H9 (cell line): ENCODE data around the gene TUT7. TPM values are rescaled to one million over a fixed set of nuclear protein-coding genes. Genes with fewer than 3 reads are reported as not detected.

Experiments used
- DNase-seq: peaks from one replicate; pipeline ENCODE4 v3.0.0-alpha.2; 2017
- H2AFZ ChIP-seq: one replicate; pipeline ENCODE4 v1.6.1; 2013; ENCODE audit warnings: mild to moderate bottlenecking, low read length, control low read depth, moderate library complexity
- H2AK5ac ChIP-seq: 2 replicates; pipeline ENCODE4 v1.6.1; 2013; ENCODE audit warnings: low read length, control low read depth, mixed read lengths; ENCODE audit not compliant: insufficient read length
- H2BK120ac ChIP-seq: one replicate; pipeline ENCODE4 v1.6.1; 2013; ENCODE audit warnings: low read depth, mild to moderate bottlenecking, low read length, control low read depth, inconsistent platforms; ENCODE audit not compliant: poor library complexity, severe bottlenecking
- H2BK12ac ChIP-seq: 2 replicates; pipeline ENCODE4 v1.6.1; 2013; ENCODE audit warnings: low read length, control low read depth, mixed read lengths, low read depth; ENCODE audit not compliant: insufficient read length
- H2BK15ac ChIP-seq: 2 replicates; pipeline ENCODE4 v1.6.1; 2013; ENCODE audit warnings: low read depth, low read length, control low read depth
- H2BK20ac ChIP-seq: one replicate; pipeline ENCODE4 v1.6.1; 2013; ENCODE audit warnings: low read depth, mild to moderate bottlenecking, low read length, control low read depth, inconsistent platforms; ENCODE audit not compliant: poor library complexity, severe bottlenecking
- H2BK5ac ChIP-seq: 2 replicates; pipeline ENCODE4 v1.6.1; 2013; ENCODE audit warnings: low read length, control low read depth, mixed read lengths; ENCODE audit not compliant: insufficient read length
- H3K14ac ChIP-seq: 2 replicates; pipeline ENCODE4 v1.6.1; 2013; ENCODE audit warnings: low read length, control low read depth; ENCODE audit not compliant: insufficient read depth
- H3K18ac ChIP-seq: 2 replicates; pipeline ENCODE4 v1.6.1; 2013; ENCODE audit warnings: low read depth, mild to moderate bottlenecking, mixed read lengths, low read length, control low read depth; ENCODE audit not compliant: insufficient read length
- H3K23ac ChIP-seq: 2 replicates; pipeline ENCODE4 v1.6.1; 2013; ENCODE audit warnings: low read length, control low read depth, mixed read lengths, low read depth; ENCODE audit not compliant: insufficient read length
- H3K23me2 ChIP-seq: 2 replicates; pipeline ENCODE4 v1.6.1; 2013; ENCODE audit warnings: low read depth, mild to moderate bottlenecking, mixed read lengths, low read length, control low read depth; ENCODE audit not compliant: insufficient read length, poor library complexity, severe bottlenecking
- H3K27ac ChIP-seq: 2 replicates; pipeline ENCODE4 v1.5.1; 2013; ENCODE audit warnings: low read length, control low read depth, mixed read lengths, low read depth; ENCODE audit not compliant: insufficient read length
- H3K27me3 ChIP-seq: 2 replicates; pipeline ENCODE4 v1.6.1; 2013; ENCODE audit warnings: low read length, control low read depth, inconsistent platforms; ENCODE audit not compliant: insufficient read depth
- H3K4ac ChIP-seq: 2 replicates; pipeline ENCODE4 v1.6.1; 2013; ENCODE audit warnings: low read depth, mild to moderate bottlenecking, control low read depth, inconsistent platforms, low read length, moderate library complexity
- H3K4me1 ChIP-seq: 2 replicates; pipeline ENCODE4 v1.6.1; 2013; ENCODE audit warnings: low read length, control low read depth, inconsistent platforms; ENCODE audit not compliant: insufficient read depth
- H3K4me2 ChIP-seq: 2 replicates; pipeline ENCODE4 v1.6.1; 2013; ENCODE audit warnings: low read length, control low read depth, mixed read lengths; ENCODE audit not compliant: insufficient read length, insufficient read depth
- H3K56ac ChIP-seq: 2 replicates; pipeline ENCODE4 v1.6.1; 2013; ENCODE audit warnings: low read depth, mild to moderate bottlenecking, mixed read lengths, low read length, control low read depth; ENCODE audit not compliant: insufficient read length
- H3K79me1 ChIP-seq: 2 replicates; pipeline ENCODE4 v1.6.1; 2013; ENCODE audit warnings: low read depth, mild to moderate bottlenecking, moderate library complexity, low read length, control low read depth, inconsistent platforms; ENCODE audit not compliant: insufficient read depth, poor library complexity, severe bottlenecking
- H3K79me2 ChIP-seq: 2 replicates; pipeline ENCODE4 v1.6.1; 2013; ENCODE audit warnings: low read length, control low read depth, inconsistent platforms; ENCODE audit not compliant: insufficient read depth
- H3K9ac ChIP-seq: 2 replicates; pipeline ENCODE4 v1.6.1; 2013; ENCODE audit warnings: low read length, control low read depth, mixed read lengths; ENCODE audit not compliant: insufficient read length; ENCODE audit errors: extremely low read depth
- H3K9me3 ChIP-seq: one replicate; pipeline ENCODE4 v1.6.1; 2013; ENCODE audit warnings: low read depth, low read length, inconsistent platforms; ENCODE audit not compliant: control insufficient read depth
- H3T11ph ChIP-seq: one replicate; pipeline ENCODE4 v1.6.1; 2013; ENCODE audit warnings: mild to moderate bottlenecking, low read length, control low read depth, inconsistent platforms
- H4K20me1 ChIP-seq: one replicate; pipeline ENCODE4 v1.6.1; 2013; ENCODE audit not compliant: control insufficient read depth, insufficient read length, insufficient read depth
- H4K5ac ChIP-seq: 2 replicates; pipeline ENCODE4 v1.6.1; 2013; ENCODE audit warnings: low read depth, mild to moderate bottlenecking, mixed read lengths, low read length, control low read depth; ENCODE audit not compliant: insufficient read length
- H4K8ac ChIP-seq: replicated peaks from 2 replicates; pipeline ENCODE4 v1.6.1; 2013; ENCODE audit warnings: low read length, control low read depth, mixed read lengths, low read depth; ENCODE audit not compliant: insufficient read length
- H4K91ac ChIP-seq: 2 replicates; pipeline ENCODE4 v1.6.1; 2013; ENCODE audit warnings: low read depth, mild to moderate bottlenecking, moderate library complexity, mixed read lengths, low read length, control low read depth; ENCODE audit not compliant: insufficient read length
- H3K27ac Mint-ChIP-seq, 3 experiments: 2 replicates in 2 of 3; 3 replicates in 1 of 3; pipeline ENCODE4 v1.8.0; 2020 to 2021; ENCODE audit warnings: mixed read lengths in 3 of 3, mild to moderate bottlenecking in 1 of 3, moderate library complexity in 1 of 3
- H3K27me3 Mint-ChIP-seq: 2 replicates; pipeline ENCODE4 v1.8.0; 2021; ENCODE audit warnings: low read depth, mild to moderate bottlenecking, moderate library complexity, mixed read lengths
- H3K36me3 Mint-ChIP-seq, 3 experiments: 2 replicates in 2 of 3; 3 replicates in 1 of 3; pipeline ENCODE4 v1.8.0; 2020 to 2021; ENCODE audit warnings: low read depth in 3 of 3, mixed read lengths in 3 of 3; ENCODE audit not compliant: insufficient read depth in 1 of 3
- H3K4me1 Mint-ChIP-seq, 2 experiments: 2 replicates each; pipeline ENCODE4 v1.8.0; 2020; ENCODE audit warnings: mixed read lengths in 2 of 2
- H3K4me3 Mint-ChIP-seq, 2 experiments: 2 replicates in 1 of 2; 3 replicates in 1 of 2; pipeline ENCODE4 v1.8.0; 2020 to 2021; ENCODE audit warnings: mild to moderate bottlenecking in 2 of 2, mixed read lengths in 2 of 2, moderate library complexity in 1 of 2
- H3K9me3 Mint-ChIP-seq, 2 experiments: 2 replicates in 1 of 2; 3 replicates in 1 of 2; pipeline ENCODE4 v1.8.0; 2020; ENCODE audit warnings: mild to moderate bottlenecking in 2 of 2, mixed read lengths in 2 of 2, moderate library complexity in 1 of 2
- WGBS: extraction: QIAGEN DNeasy Blood & Tissue Kit; methylation state at CpG from one replicate; pipeline ENCODE4 v1.1.7; 2013; ENCODE audit warnings: missing lambda C conversion rate, low lambda C conversion rate, mixed read lengths; ENCODE audit not compliant: insufficient read length; ENCODE audit errors: extremely low coverage; 5-methylcytosine and 5-hydroxymethylcytosine counted together
- total RNA-seq: library from RNA; stranded (reverse); gene quantifications from 2 replicates; pipeline ENCODE4 v1.2.1, GENCODE V29; 2021
- TF ChIP-seq, protein P1 (sequence below): fragments of 200-600 bp; sonication (generic); conservative IDR thresholded peaks from 3 replicates; pipeline ENCODE4 v1.8.0; 2021; ENCODE audit warnings: antibody characterized with exemption, mild to moderate bottlenecking

TUT7 gene
- total RNA-seq, 1 experiment from 2014 or later, result 23.1 TPM

DNA sequence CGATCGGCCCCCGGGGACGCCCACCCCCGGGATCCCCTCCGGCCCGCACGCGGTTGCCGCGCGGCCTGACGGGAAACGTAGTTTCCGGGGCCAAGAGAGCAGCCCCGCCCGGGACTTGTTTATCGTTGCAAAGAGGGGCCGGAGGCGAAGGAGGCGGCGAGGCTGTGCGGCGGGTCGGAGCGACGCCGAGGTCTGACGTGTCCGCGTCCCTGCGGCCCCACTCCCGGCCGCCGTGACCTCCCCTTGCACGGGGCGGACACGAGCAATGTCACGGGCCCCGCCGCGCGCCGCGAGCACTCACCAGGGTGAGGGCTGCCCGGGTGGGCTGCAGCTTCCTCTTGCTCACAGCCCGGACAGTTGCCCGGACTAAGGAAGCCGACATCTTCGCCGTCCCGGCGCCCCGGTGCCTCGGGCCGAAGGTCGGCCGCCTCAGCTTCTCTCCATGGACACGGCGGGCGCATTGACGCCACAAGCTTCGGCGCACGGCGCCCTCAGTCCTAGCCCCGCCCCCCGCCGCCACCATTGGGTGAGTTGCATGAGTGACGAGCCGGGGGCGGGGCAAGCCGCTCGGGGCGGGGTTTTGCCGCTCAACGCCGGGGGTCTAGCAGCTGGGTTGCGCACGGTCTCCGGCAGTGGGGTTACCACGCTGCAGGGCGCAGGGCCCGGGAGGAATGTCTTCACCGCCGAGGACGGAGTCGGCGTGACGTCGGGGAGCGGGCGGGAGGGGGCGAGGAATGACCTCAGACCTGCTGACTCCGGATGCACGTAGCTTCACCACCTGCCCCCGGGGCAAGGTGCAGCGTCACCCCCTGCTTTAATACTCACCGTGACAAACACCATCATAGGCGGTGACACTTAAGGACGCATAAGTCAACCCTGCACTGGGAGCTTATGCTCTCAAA, 71.9 kb downstream of the TUT7 start, which contains the start of gene ISCA1:
TSS of gene ISCA1 (minus strand) at position 462 of the 902 bp plus-strand sequence. CDS start at position 382, 80 bp downstream.
- no peak within 1 kb of the TSS for H4K91ac ChIP-seq
- no peak within 1 kb of the TSS for H2BK20ac ChIP-seq
- Mint-ChIP-seq H3K4me1 (peaks cover 27 to 29% of the 10 kb centered on the region in 2 experiments), H3K9me3 (no peaks in the 10 kb centered on the region), H3K4me3 (peak within 1 kb of the TSS; percentile 88 to 95), H3K27me3 (peaks cover 9% of the 10 kb centered on the region), H3K27ac (peak within 1 kb of the TSS; percentile 89 to 98 (median 97)), H3K36me3 (peaks cover 5 to 14% (median 12%) of the 10 kb centered on the region in 3 experiments; a peak in 5 of 7 replicates)
- no peak within 1 kb of the TSS for H2BK12ac ChIP-seq
- no CpG with 5 or more reads among the region's 101 CpGs for WGBS
- TF ChIP-seq, protein P1, sequence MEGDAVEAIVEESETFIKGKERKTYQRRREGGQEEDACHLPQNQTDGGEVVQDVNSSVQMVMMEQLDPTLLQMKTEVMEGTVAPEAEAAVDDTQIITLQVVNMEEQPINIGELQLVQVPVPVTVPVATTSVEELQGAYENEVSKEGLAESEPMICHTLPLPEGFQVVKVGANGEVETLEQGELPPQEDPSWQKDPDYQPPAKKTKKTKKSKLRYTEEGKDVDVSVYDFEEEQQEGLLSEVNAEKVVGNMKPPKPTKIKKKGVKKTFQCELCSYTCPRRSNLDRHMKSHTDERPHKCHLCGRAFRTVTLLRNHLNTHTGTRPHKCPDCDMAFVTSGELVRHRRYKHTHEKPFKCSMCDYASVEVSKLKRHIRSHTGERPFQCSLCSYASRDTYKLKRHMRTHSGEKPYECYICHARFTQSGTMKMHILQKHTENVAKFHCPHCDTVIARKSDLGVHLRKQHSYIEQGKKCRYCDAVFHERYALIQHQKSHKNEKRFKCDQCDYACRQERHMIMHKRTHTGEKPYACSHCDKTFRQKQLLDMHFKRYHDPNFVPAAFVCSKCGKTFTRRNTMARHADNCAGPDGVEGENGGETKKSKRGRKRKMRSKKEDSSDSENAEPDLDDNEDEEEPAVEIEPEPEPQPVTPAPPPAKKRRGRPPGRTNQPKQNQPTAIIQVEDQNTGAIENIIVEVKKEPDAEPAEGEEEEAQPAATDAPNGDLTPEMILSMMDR, result no peak
- H3K14ac ChIP-seq, result peak within 1 kb of the TSS; percentile 94
- H3K4ac ChIP-seq, result no peak within 1 kb of the TSS; the same call in 1 of the 2 replicates
- H2BK120ac ChIP-seq, result no peak within 1 kb of the TSS
- no peaks in the 10 kb centered on the region; the same call in 1 of the 2 replicates for H3K4me1 ChIP-seq
- H3K23me2 ChIP-seq, result peaks cover 5% of the 10 kb centered on the region
- H4K8ac ChIP-seq, result no peak within 1 kb of the TSS
- H3K23ac ChIP-seq, result no peak within 1 kb of the TSS
- H3K18ac ChIP-seq, result peak within 1 kb of the TSS; percentile 96
- peak; percentile 97 for DNase-seq
- peak within 1 kb of the TSS; percentile 93 for H3K9ac ChIP-seq
- H2BK15ac ChIP-seq, result no peak within 1 kb of the TSS
- H3K9me3 ChIP-seq, result no peaks in the 10 kb centered on the region
- no peaks in the 10 kb centered on the region for H3K79me1 ChIP-seq
- peak within 1 kb of the TSS; percentile 58 for H4K5ac ChIP-seq
- no peak within 1 kb of the TSS for H2AFZ ChIP-seq
- H3T11ph ChIP-seq, result no peak within 1 kb of the TSS
- peak within 1 kb of the TSS; percentile 25 for H3K56ac ChIP-seq
- H2BK5ac ChIP-seq, result peak within 1 kb of the TSS; percentile 43
- H3K4me2 ChIP-seq, result peak within 1 kb of the TSS; percentile 97
- H4K20me1 ChIP-seq, result no peaks in the 10 kb centered on the region
- H2AK5ac ChIP-seq, result no peak within 1 kb of the TSS
- no peak within 1 kb of the TSS for H3K27ac ChIP-seq
- H3K27me3 ChIP-seq, result no peaks in the 10 kb centered on the region
- peaks cover 13% of the 10 kb centered on the region; the same call in 1 of the 2 replicates for H3K79me2 ChIP-seq
